Inferior parietal cortex (tissue), 1 donor: ENCODE measurements around the gene ZCCHC18.

Experiments used
- DNase-seq: peaks from one replicate; pipeline ENCODE4 v3.0.0-alpha.2; 2016; ENCODE audit errors: extremely low spot score

ZCCHC18 gene

DNA sequence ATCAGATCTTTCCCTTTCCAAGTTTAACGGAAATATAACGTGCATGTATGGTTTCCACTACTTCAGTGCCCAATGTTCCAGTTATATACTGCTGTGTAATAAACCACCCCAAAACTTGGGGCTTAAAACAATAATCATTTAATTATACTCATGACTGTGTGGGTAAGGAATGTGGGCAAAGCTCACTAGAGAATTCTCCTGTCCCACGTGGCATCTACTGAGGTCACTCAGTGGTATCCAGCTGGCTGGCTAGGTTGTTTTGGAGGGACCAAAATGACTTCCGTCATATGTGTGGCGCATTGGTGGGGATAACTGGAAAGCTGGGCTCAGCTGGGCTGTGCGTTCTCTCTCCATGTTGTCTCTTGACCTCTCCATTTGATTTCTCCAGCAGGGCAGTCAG is 18.5 kb downstream of the ZCCHC18 start:
- DNase-seq, result no peak

DNA sequence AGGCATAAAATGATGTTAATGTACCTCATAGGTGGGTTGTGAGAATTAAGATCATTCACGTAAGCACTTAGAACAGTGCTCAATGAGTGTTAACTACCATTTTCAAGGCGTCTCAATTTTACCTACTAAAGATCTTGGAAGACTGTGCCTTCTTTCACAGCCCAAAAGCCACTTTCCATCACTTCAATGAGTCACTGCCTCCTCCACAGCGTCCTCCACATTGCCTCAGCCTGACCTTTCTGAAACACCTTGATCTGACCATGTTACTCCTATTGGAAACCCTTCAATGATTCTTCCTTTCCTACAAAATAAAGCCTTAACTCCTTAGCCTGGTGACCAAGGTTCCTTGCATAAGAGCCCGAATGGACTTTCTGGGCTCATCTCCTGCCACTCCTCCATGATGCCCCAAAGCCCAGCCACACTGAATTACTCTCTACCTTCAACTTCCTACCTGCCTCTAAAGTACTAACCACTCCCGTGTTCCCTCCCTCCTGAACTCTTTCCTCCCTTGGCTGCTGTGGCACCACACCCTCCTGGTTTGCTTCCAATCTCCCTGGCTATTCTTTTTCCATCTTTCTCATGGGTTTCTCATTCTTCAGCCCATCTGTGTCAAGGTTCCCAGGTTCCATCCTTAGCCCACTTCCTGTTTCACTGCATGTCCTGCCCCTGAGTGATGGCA is 22.4 kb downstream of the ZCCHC18 start:
- no peak for DNase-seq

DNA sequence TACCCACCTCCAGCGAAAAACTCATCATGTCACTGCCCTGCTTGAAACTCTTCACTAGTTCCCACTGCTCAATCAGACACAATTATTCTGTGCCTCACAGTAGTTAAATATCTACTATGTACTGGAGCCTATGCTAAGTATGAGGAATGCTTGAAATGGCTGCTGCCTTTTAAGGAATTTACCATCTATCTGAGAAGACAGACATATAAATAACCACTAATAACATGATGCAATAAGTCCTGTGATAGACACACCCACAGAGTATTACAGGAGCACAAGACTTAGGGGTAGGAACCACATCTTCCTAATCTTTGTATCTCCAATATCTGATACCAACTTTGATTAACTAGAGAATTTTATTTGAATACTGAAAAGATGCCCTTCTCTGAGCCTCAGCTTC is 23.4 kb downstream of the ZCCHC18 start:
- no peak for DNase-seq

DNA sequence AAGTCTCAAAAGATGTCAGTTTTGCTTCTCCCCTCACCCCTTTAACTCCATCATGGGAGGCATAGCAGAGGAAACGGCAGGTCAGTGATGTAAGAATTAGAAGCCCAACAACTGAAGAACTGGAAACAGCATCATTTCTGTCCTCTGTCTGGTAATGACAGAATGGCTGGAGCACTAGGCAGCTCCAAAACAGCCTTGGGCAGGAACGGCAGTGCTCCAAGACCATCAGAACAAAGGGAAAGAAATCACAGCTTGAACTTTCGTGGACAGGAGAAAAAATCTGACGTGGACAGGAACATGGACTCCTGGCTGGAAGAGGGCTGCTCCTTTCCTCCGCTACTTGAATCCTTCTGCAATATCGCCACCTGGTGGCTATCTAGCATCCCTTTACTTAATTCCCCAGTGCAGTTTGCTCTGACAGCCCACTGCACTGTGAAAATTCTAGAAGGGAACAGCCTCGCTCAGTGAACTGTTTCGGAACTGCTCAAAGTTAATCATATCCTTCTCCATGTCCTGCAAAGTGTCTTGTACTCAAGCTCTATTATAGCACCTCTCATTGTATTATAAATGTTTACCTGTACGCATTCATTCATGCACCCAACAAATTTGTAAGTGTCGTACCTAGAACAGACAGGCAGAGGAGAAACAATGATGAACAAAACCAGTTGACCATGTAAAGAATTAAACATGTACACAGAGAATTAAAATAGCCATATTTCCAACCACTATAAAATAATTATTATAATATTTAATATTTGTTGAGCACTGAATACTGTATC is 24.1 kb downstream of the ZCCHC18 start:
- peak; percentile 84 for DNase-seq

DNA sequence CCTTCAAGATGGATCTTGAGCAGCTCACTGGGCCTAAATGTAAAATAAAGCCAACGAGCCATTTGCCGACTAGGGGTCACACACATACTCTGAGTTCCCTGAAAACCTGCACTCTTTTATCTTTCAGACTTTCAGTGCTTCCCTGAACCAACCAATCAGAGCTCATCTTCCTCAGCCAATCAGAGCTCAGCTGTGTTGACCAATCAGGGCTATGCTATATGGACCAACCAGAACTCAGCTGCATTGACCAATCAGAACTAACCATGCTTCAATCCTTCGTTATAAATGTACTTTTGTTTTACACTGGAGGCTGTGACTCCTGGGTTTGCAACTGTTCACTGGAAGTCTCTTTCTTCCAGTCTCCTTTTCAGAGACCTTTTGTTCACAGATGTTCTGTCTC is 25.2 kb downstream of the ZCCHC18 start:
- DNase-seq, result no peak

DNA sequence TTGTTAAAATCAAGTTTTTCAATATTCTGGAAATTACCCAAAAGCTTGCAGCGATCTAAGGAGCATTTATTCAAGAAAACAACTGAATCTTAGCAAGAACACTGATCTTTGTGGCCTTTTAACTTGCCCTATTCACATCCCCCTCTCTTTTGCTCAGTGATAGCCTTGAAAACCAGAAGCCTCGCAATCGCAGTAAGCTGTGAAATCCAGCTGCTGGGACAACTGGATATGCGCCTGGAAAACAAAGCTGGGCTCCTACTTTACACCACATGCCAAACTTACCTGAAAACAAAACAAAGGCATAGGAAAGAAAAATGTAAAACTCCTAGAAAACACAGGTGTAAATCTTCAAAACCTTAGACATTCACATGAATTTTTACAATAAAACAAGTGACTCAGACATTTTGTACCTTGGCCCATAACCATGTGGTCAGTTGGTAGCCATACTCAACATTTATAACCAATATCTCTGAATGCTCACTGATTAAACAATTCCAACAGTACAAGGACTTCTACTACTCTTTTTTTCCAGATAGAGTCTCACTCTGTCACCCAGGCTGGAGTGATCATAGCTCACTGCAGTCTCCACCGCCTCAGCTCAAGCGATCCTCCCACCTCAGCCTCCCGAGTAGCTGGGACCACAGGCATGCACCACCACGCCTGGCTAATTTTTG is 28.9 kb downstream of the ZCCHC18 start:
- DNase-seq, result no peak

DNA sequence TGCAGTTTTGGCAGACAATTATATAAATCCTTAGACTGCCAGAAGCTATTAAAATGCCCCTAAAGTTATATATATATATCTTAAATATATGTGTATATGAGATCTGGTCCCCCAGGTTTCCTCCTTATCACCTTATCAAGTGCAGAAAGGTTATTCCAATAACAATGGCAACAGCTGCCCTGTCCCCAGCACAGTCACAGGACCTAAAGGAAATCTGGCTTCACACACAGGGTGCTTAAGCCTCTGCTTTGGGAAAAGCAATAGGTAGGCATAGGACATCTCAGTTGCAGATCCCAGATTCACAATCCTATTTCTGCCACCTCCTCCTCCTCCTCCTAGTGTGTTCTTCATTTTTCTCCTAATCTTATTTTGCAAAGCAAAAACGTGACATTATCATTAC is 38.7 kb downstream of the ZCCHC18 start:
- DNase-seq, result no peak

DNA sequence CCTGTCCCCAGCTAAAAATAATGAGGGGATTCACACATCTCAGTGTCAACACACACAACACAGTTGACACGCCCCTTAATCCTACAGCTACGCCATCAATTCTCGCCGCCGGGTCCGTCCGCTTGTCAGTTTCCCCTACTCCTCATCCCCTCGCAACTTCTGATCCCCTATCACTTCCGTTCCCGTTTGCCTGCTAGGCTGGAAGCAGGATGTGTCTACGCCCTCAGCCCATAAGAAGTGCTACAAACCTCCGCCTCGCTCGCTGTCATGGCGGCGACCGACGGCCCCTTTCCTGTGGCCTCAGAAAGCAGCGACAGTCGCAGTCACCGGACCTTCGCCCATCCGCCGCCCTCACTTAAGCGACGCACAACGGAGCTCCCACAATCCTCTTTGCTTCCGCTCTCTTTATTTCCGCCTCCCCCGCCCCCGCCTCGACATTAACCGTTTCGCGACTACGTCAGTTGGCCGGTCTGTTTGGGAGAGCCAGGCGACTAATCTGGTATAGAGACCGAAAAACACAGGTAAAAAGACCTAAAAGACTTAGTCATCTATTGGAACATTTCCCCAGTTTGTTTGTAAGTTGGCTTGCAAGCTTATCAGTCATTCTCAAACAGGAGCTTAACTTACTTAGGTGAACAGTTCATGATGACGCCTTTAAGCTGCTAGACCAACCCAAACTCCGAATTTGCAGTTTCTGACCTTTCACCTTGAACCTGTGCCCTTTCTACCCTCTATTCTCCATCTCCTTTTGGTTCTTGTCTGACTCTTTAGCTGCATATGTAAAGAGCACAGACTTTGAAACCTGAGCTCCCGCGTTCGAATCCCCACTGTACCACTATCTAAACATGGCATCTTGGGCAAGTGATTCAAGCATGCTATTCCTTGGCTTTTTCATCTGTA is 44.6 kb downstream of the ZCCHC18 start, which contains the start of gene SLC25A53:
SLC25A53 (minus strand) TSS at position 380 of the 900 bp plus-strand sequence. CDS start 51,752 bp downstream, outside the sequence.
- DNase-seq, result peak; percentile 78
